Small intestine (tissue), 7 donors: ENCODE results near the gene PHEX. TPM values are rescaled to one million over a fixed set of nuclear protein-coding genes. Genes with fewer than 3 reads are reported as not detected.
"Not testable (repeated sequence)": the region's sequence is repeated elsewhere in the genome, so short reads cannot be mapped to it uniquely, and the experiment has no call there.

Experiments used
- DNase-seq, 2 donors: peaks; one replicate each; pipeline versions ENCODE4 v3.0.0 to v3.0.0-alpha.2; 2013
- FAIRE-seq: peaks from 2 replicates; lab custom pipeline; 2012; peaks lifted over from hg19 to GRCh38; lab: Jason Lieb, UNC
- H3K27ac ChIP-seq, 3 donors: one replicate each; pipeline ENCODE4 v1.5.1; 2013; ENCODE audit warnings: low read length in 2 of 3, mild to moderate bottlenecking in 2 of 3, control low read depth in 1 of 3, inconsistent platforms in 1 of 3, low read depth in 1 of 3, moderate library complexity in 1 of 3
- H3K27me3 ChIP-seq, 3 donors: one replicate each; pipeline ENCODE4 v1.6.1; 2013; ENCODE audit warnings: low read length in 3 of 3, inconsistent platforms in 1 of 3; ENCODE audit not compliant: control insufficient read depth in 3 of 3, insufficient read depth in 3 of 3
- H3K36me3 ChIP-seq, 3 donors: one replicate each; pipeline ENCODE4 v1.6.1; 2013; ENCODE audit warnings: low read length in 3 of 3, inconsistent platforms in 1 of 3, low read depth in 1 of 3, mild to moderate bottlenecking in 1 of 3, moderate library complexity in 1 of 3; ENCODE audit not compliant: control insufficient read depth in 3 of 3, insufficient read depth in 2 of 3
- H3K4me1 ChIP-seq, 3 donors: one replicate each; pipeline ENCODE4 v1.6.1; 2013; ENCODE audit warnings: low read length in 2 of 3, inconsistent platforms in 1 of 3, low read depth in 1 of 3, mild to moderate bottlenecking in 1 of 3, moderate library complexity in 1 of 3; ENCODE audit not compliant: control insufficient read depth in 3 of 3, insufficient read depth in 2 of 3
- H3K4me3 ChIP-seq, 3 donors: one replicate each; pipeline ENCODE4 v1.5.1; 2013; ENCODE audit warnings: low read length in 3 of 3, control low read depth in 1 of 3, inconsistent platforms in 1 of 3, low read depth in 1 of 3, mild to moderate bottlenecking in 1 of 3, moderate library complexity in 1 of 3
- H3K9me3 ChIP-seq, 2 donors: one replicate each; pipeline ENCODE4 v1.6.1; 2013; ENCODE audit warnings: low read depth in 1 of 2, low read length in 1 of 2; ENCODE audit not compliant: control insufficient read depth in 2 of 2, insufficient read depth in 1 of 2
- WGBS, 3 donors: extraction: QIAGEN DNeasy Blood & Tissue Kit; methylation state at CpG; one replicate each; pipeline ENCODE4 v1.1.7; 2013; 5-methylcytosine and 5-hydroxymethylcytosine counted together
- polyA plus RNA-seq, 4 donors: library from polyadenylated mRNA; stranded (reverse) in 3 of 4; unstranded in 1 of 4; fragments of 200-250 nt in 3 of 4; fragments of 120-200 nt in 1 of 4; gene quantifications; one replicate each; pipeline versions ENCODE4 v1.2.1 to v1.2.3, GENCODE V29; 2013
- donor health status: healthy with polysubstance abuse.
- donor health status: control.
- donor health status: control.
- donor health status: Bipolar disorder and iron deficiency.
- donor health status: healthy.

PHEX gene
- polyA plus RNA-seq, 4 donors: 0.31 to 0.67 (median 0.47) TPM

DNA sequence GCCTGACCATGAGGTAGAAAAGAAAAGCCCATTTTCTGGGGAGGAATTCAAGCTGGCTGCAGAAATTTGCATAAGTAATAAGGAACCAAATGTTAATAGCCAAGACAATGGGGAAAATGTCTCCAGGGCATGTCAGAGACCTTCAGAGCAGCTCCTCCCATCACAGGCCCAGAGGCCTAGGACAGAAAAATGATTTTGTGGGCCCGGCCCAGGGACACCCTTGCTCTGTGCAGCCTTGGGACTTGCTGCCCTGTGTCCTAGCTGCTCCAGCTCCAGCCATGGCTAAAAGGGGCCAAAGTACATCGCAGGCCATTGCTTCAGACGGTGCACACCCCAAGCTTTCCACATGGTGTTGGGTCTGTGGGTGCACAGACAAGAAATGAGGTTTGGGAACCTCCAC, 257.1 kb downstream of the PHEX start:
- 77 to 86% (median 79%) methylated on average over 3 of the region's 3 CpGs for WGBS, 3 donors
- H3K9me3 ChIP-seq, H3K27ac ChIP-seq, DNase-seq, H3K4me3 ChIP-seq, H3K36me3 ChIP-seq, H3K4me1 ChIP-seq, H3K27me3 ChIP-seq, FAIRE-seq: not testable (repeated sequence)

GRCh38 chrX:22296871-22297270, 264.7 kb downstream of the PHEX start:
- FAIRE-seq: no peak
- H3K27ac ChIP-seq: no peak overlapping the region

DNA sequence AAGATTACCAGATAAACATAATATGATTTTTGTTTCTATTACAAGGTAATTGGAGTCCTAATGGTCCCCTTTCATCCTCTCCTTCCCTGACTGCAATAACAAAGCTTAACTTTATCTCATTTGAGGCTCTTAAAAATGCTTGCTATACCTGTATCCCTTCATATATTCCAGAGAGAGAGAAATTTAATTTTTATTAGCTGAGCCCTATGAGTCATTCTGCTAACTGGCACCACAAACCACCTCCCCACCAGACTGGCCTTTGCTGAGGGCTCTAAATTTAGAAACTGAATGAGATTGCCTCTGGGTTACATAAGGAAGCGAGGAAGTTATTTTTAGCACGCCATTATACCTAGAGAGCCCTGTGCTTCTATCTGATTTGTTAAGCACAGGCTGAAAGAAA, 268.0 kb downstream of the PHEX start:
- no peak overlapping the region for H3K27ac ChIP-seq
- no peak for FAIRE-seq
- WGBS, 3 donors: 9 to 13% (median 13%) methylated on average over 2 of the region's 2 CpGs

More at GRCh38 chrX:22296871-22297270, 264.7 kb downstream of the PHEX start:
- 75 to 89% (median 82%) methylated on average over 2 of the region's 2 CpGs for WGBS, 3 donors
- Histone ChIP-seq H3K4me3 (no peak overlapping the region), H3K9me3 (no peaks in the 10 kb centered on the region), H3K36me3 (no peaks in the 10 kb centered on the region), H3K4me1 (no peaks in the 10 kb centered on the region), H3K27me3 (no peaks in the 10 kb centered on the region)
- DNase-seq: no peak

More for the DNA sequence above, 268.0 kb downstream of the PHEX start:
- Histone ChIP-seq H3K27me3 (no peaks in the 10 kb centered on the region), H3K36me3 (no peaks in the 10 kb centered on the region), H3K4me1 (no peaks in the 10 kb centered on the region), H3K9me3 (no peaks in the 10 kb centered on the region), H3K4me3 (no peak overlapping the region)
- no peak for DNase-seq

Other genes starting within 250 kb of the PHEX start
- 10 to 100 TPM in 1 of 4 donors, 1 to 10 TPM in 1, under 1 TPM in 2; 0.54 to 21.5 (median 3.1) TPM for gene MBTPS2, start 192.7 kb upstream of the PHEX start, polyA plus RNA-seq
- gene YY2, start 176.3 kb upstream of the PHEX start, polyA plus RNA-seq: 1 to 10 TPM in 1 of 4 donors, under 1 TPM in 1, not detected in 2; 0.95 to 2.1 TPM
- gene SMS, start 91.6 kb upstream of the PHEX start, polyA plus RNA-seq: 10 to 100 TPM; 60.3 to 89.2 (median 87.5) TPM
- gene CBLL2, start 240.6 kb downstream of the PHEX start, polyA plus RNA-seq: not detected